Neural crest cell (in vitro differentiated cells): ENCODE measurements around the gene MAZ. TPM values are rescaled to one million over a fixed set of nuclear protein-coding genes. Genes with fewer than 3 reads are reported as not detected.

Source experiments
- DNase-seq: peaks from one replicate; pipeline ENCODE4 v3.0.0; 2021; ENCODE audit warnings: low read depth, mixed read lengths, low spot score
- H3K27ac Mint-ChIP-seq: one replicate; pipeline ENCODE4 v1.8.0; 2021; ENCODE audit warnings: mild to moderate bottlenecking, mixed read lengths; ENCODE audit not compliant: unreplicated experiment
- H3K27me3 Mint-ChIP-seq: 2 replicates; pipeline ENCODE4 v1.8.0; 2021; ENCODE audit warnings: low read depth, mild to moderate bottlenecking, mixed read lengths
- H3K36me3 Mint-ChIP-seq: 2 replicates; pipeline ENCODE4 v1.8.0; 2021; ENCODE audit warnings: low read depth, mild to moderate bottlenecking, mixed read lengths
- H3K4me1 Mint-ChIP-seq: 2 replicates; pipeline ENCODE4 v1.8.0; 2021; ENCODE audit warnings: mixed read lengths
- H3K4me3 Mint-ChIP-seq: one replicate; pipeline ENCODE4 v1.8.0; 2021; ENCODE audit warnings: mild to moderate bottlenecking, mixed read lengths
- H3K9me3 Mint-ChIP-seq: 2 replicates; pipeline ENCODE4 v1.8.0; 2021; ENCODE audit warnings: mixed read lengths
- CTCF ChIP-seq: fragments of 200-600 bp; sonication (generic); conservative IDR thresholded peaks from 2 replicates; pipeline ENCODE4 v1.5.0; 2021; ENCODE audit warnings: antibody characterized with exemption, mild to moderate bottlenecking
- total RNA-seq: library from RNA; stranded (reverse); gene quantifications from 2 replicates; pipeline ENCODE4 v1.2.1, GENCODE V29; 2021

Gene MAZ
- total RNA-seq, 1 donor from 2014 or later, result 635 TPM

- no peak overlapping the region for H3K27ac Mint-ChIP-seq
- no peak for DNase-seq
- H3K9me3 Mint-ChIP-seq, result no peaks in the 10 kb centered on the region
- no peaks in the 10 kb centered on the region for H3K4me1 Mint-ChIP-seq
- no peaks in the 10 kb centered on the region for H3K36me3 Mint-ChIP-seq
- no peaks in the 10 kb centered on the region for H3K27me3 Mint-ChIP-seq
- H3K4me3 Mint-ChIP-seq, result no peak overlapping the region
- no peak for TF ChIP-seq CTCF
Measured at GRCh38 chr16:29835926-29836325, 29.6 kb downstream of the MAZ start.

GRCh38 chr16:29836623-29837022 lies 30.3 kb downstream of the MAZ start:
- no peak for TF ChIP-seq CTCF
- Mint-ChIP-seq H3K27me3 (no peaks in the 10 kb centered on the region), H3K36me3 (no peaks in the 10 kb centered on the region), H3K4me3 (no peak overlapping the region), H3K27ac (no peak overlapping the region), H3K4me1 (no peaks in the 10 kb centered on the region), H3K9me3 (no peaks in the 10 kb centered on the region)
- DNase-seq, result no peak

GRCh38 chr16:29837841-29838240 lies 31.5 kb downstream of the MAZ start:
- H3K4me3 Mint-ChIP-seq, result no peak overlapping the region
- no peaks in the 10 kb centered on the region for H3K4me1 Mint-ChIP-seq
- no peak overlapping the region for H3K27ac Mint-ChIP-seq
- no peak for DNase-seq
- no peaks in the 10 kb centered on the region for H3K36me3 Mint-ChIP-seq
- no peak for TF ChIP-seq CTCF
- no peaks in the 10 kb centered on the region for H3K9me3 Mint-ChIP-seq
- H3K27me3 Mint-ChIP-seq, result no peaks in the 10 kb centered on the region

GRCh38 chr16:29839822-29840221 lies 33.5 kb downstream of the MAZ start:
- H3K27me3 Mint-ChIP-seq, result no peaks in the 10 kb centered on the region
- no peaks in the 10 kb centered on the region for H3K9me3 Mint-ChIP-seq
- H3K4me1 Mint-ChIP-seq, result no peaks in the 10 kb centered on the region
- no peak for DNase-seq
- H3K36me3 Mint-ChIP-seq, result no peaks in the 10 kb centered on the region
- H3K27ac Mint-ChIP-seq, result no peak overlapping the region
- H3K4me3 Mint-ChIP-seq, result no peak overlapping the region
- no peak for TF ChIP-seq CTCF

GRCh38 chr16:29840240-29840639 lies 33.9 kb downstream of the MAZ start:
- no peak overlapping the region for H3K27ac Mint-ChIP-seq
- no peak for TF ChIP-seq CTCF
- no peaks in the 10 kb centered on the region for H3K9me3 Mint-ChIP-seq
- H3K27me3 Mint-ChIP-seq, result no peaks in the 10 kb centered on the region
- no peak for DNase-seq
- H3K4me3 Mint-ChIP-seq, result no peak overlapping the region
- H3K36me3 Mint-ChIP-seq, result no peaks in the 10 kb centered on the region
- no peaks in the 10 kb centered on the region for H3K4me1 Mint-ChIP-seq

GRCh38 chr16:29841631-29842030 lies 35.3 kb downstream of the MAZ start:
- Mint-ChIP-seq H3K27me3 (no peaks in the 10 kb centered on the region), H3K4me1 (no peaks in the 10 kb centered on the region), H3K4me3 (no peak overlapping the region), H3K27ac (no peak overlapping the region), H3K9me3 (no peaks in the 10 kb centered on the region), H3K36me3 (no peaks in the 10 kb centered on the region)
- DNase-seq, result no peak
- no peak for TF ChIP-seq CTCF
